Endothelial cell of umbilical vein (primary cell): Measurements from ENCODE around the gene CLDN15. TPM values are rescaled to one million over a fixed set of nuclear protein-coding genes. Genes with fewer than 3 reads are reported as not detected.

Experiments used
- BruUV-seq: library from RNA; stranded (reverse); fragments of 400-500 nt; replicated peaks from 2 replicates; lab custom pipeline; 2021; lab: Mats Ljungman, UMichigan
- CTCF ChIA-PET: fragments of 300-600, 350-600 bp; sonication (Branson Sonifier 250); formaldehyde crosslinking; loops from one replicate; lab custom pipeline; 2021; ENCODE audit warnings: antibody characterized with exemption, inconsistent platforms; lab: Charles Lee
- POLR2A ChIA-PET: fragments of 300-600, 350-600 bp; sonication (Branson Sonifier 250); formaldehyde crosslinking; loops from one replicate; lab custom pipeline; 2021; ENCODE audit warnings: antibody characterized with exemption, inconsistent platforms; lab: Charles Lee
- DNase-seq: peaks from one replicate; pipeline ENCODE4 v3.0.0-alpha.2; 2011; ENCODE audit warnings: low read depth, low spot score
- FAIRE-seq: peaks from 2 replicates; lab custom pipeline; 2011; peaks lifted over from hg19 to GRCh38; lab: Jason Lieb, UNC
- H2AFZ ChIP-seq: 2 replicates; pipeline ENCODE4 v1.6.0; 2012; ENCODE audit warnings: low read depth, low read length, control low read depth, inconsistent platforms
- H3K27ac ChIP-seq: 2 replicates; pipeline ENCODE4 v1.5.1; 2011; ENCODE audit warnings: low read depth, mild to moderate bottlenecking, control low read depth, low read length, moderate library complexity; ENCODE audit not compliant: insufficient read depth
- H3K27me3 ChIP-seq, 2 experiments: 2 replicates each; pipeline versions ENCODE4 v1.6.0 to v1.6.1; 2011; ENCODE audit warnings: low read length in 2 of 2, mixed read lengths in 1 of 2; ENCODE audit not compliant: control insufficient read depth in 2 of 2, insufficient read depth in 2 of 2
- H3K36me3 ChIP-seq, 2 experiments: 2 replicates in 1 of 2; 3 replicates in 1 of 2; pipeline ENCODE4 v1.5.1; 2011; ENCODE audit warnings: low read length in 2 of 2, mild to moderate bottlenecking in 1 of 2, moderate library complexity in 1 of 2; ENCODE audit not compliant: control insufficient read depth in 2 of 2, insufficient read depth in 2 of 2; ENCODE audit errors: extremely low read depth in 1 of 2
- H3K4me1 ChIP-seq: 3 replicates; pipeline ENCODE4 v1.5.1; 2011; ENCODE audit warnings: mild to moderate bottlenecking, low read length; ENCODE audit not compliant: control insufficient read depth, insufficient read depth; ENCODE audit errors: extremely low read depth
- H3K4me2 ChIP-seq: 2 replicates; pipeline ENCODE4 v1.6.1; 2011; ENCODE audit warnings: low read length, control low read depth, mixed read lengths; ENCODE audit not compliant: insufficient read depth
- H3K4me3 ChIP-seq, 3 experiments: fragments of 200-600 bp in 1 of 3; sonication (generic), shearing (Covaris generic) in 1 of 3; replicated peaks in 1 of 3; 2 replicates each; pipeline ENCODE4 v1.5.1; 2011 to 2016; ENCODE audit warnings: control low read depth in 3 of 3, low read length in 3 of 3, mild to moderate bottlenecking in 2 of 3, inconsistent platforms in 1 of 3, low read depth in 1 of 3, moderate library complexity in 1 of 3; ENCODE audit not compliant: insufficient read depth in 1 of 3
- H3K79me2 ChIP-seq: 2 replicates; pipeline ENCODE4 v1.6.0; 2012; ENCODE audit warnings: low read length, inconsistent platforms; ENCODE audit not compliant: control insufficient read depth, insufficient read depth
- H3K9ac ChIP-seq: replicated peaks from 2 replicates; pipeline ENCODE3; 2011; ENCODE audit warnings: low read length, control low read depth; ENCODE audit not compliant: insufficient read depth; ENCODE audit errors: extremely low read depth
- H3K9me1 ChIP-seq: replicated peaks from 3 replicates; pipeline ENCODE4 v1.6.0; 2011; ENCODE audit warnings: mild to moderate bottlenecking, low read length; ENCODE audit not compliant: control insufficient read depth, insufficient read depth; ENCODE audit errors: extremely low read depth
- H3K9me3 ChIP-seq: replicated peaks from 2 replicates; pipeline ENCODE4 v1.5.1; 2012; ENCODE audit warnings: low read length, inconsistent platforms; ENCODE audit not compliant: control insufficient read depth, insufficient read depth
- H4K20me1 ChIP-seq: replicated peaks from 2 replicates; pipeline ENCODE3; 2011; ENCODE audit warnings: mild to moderate bottlenecking, low read length; ENCODE audit not compliant: control insufficient read depth, insufficient read depth; ENCODE audit errors: extremely low read depth
- CTCF ChIP-seq, 2 donors: IDR thresholded peaks; 1 replicate in 1 of 2; 2 replicates in 1 of 2; pipeline ENCODE4 v1.5.1; 2011; ENCODE audit warnings: low read length in 2 of 2, mild to moderate bottlenecking in 2 of 2, moderate library complexity in 2 of 2, control low read depth in 1 of 2, inconsistent platforms in 1 of 2, low read depth in 1 of 2; ENCODE audit not compliant: insufficient read depth in 1 of 2; ENCODE audit errors: extremely low read depth in 1 of 2
- EZH2 ChIP-seq: IDR thresholded peaks from 2 replicates; pipeline ENCODE4 v1.6.1; 2012; ENCODE audit warnings: borderline replicate concordance, low read depth, mild to moderate bottlenecking, moderate library complexity, low read length, inconsistent platforms; ENCODE audit not compliant: severe bottlenecking
- FOS ChIP-seq: IDR thresholded peaks from 2 replicates; pipeline ENCODE4 v1.6.1; 2011; ENCODE audit warnings: mild to moderate bottlenecking, low read length, moderate library complexity, borderline replicate concordance; ENCODE audit not compliant: insufficient read depth
- GATA2 ChIP-seq: IDR thresholded peaks from 2 replicates; pipeline ENCODE4 v1.7.0; 2011; ENCODE audit warnings: low read depth, mild to moderate bottlenecking, moderate library complexity, mixed read lengths, low read length; ENCODE audit not compliant: insufficient read length, insufficient read depth
- JUN ChIP-seq: IDR thresholded peaks from 2 replicates; pipeline ENCODE4 v1.6.1; 2011; ENCODE audit warnings: borderline replicate concordance, low read depth; ENCODE audit not compliant: insufficient read length, insufficient read depth
- MAX ChIP-seq: IDR thresholded peaks from 2 replicates; pipeline ENCODE4 v1.6.1; 2011; ENCODE audit not compliant: insufficient read depth, insufficient read length
- MYC ChIP-seq: IDR thresholded peaks from one replicate; pipeline ENCODE4 v1.6.1; 2011; ENCODE audit warnings: mild to moderate bottlenecking, low read depth, low read length
- POLR2A ChIP-seq: IDR thresholded peaks from 2 replicates; pipeline ENCODE4 v1.6.1; 2012; ENCODE audit warnings: low read depth, mild to moderate bottlenecking, control low read depth, low read length
- POLR2AphosphoS5 ChIP-seq: IDR thresholded peaks from 2 replicates; pipeline ENCODE4 v1.6.1; 2012; ENCODE audit warnings: low read depth, mild to moderate bottlenecking, control low read depth, low read length, moderate library complexity; ENCODE audit not compliant: insufficient read depth
- dilution Hi-C: fragments of 300-500 bp; cut with MboI; formaldehyde crosslinking; loops from one replicate; pipeline ENCODE4 v1.15.0; 2019; ENCODE audit warnings: low sequenced_read_pairs; ENCODE audit not compliant: extremely low pct_ligation_motif_present
- intact Hi-C: fragments of 100-400 bp; cut with micrococcal nuclease; formaldehyde crosslinking; loops from one replicate; pipeline ENCODE4 v1.10.0; 2022
- polyA plus RNA-seq, 4 experiments: library from polyadenylated mRNA; depleted of rRNA in 3 of 4; stranded (reverse) in 3 of 4; unstranded in 1 of 4; fragments of >200 nt; gene quantifications; 2 replicates each; pipeline versions ENCODE4 v1.2.1 to v1.2.3, GENCODE V29; 2011 to 2012; ENCODE audit warnings: missing spikeins in 1 of 4
- total RNA-seq: library from RNA; stranded (reverse); gene quantifications from 2 replicates; pipeline ENCODE4 v1.2.3, GENCODE V29; 2021

The CLDN15 gene
- total and polyA plus RNA-seq, 2 donors (not counting 3 experiments of a cell fraction or from before 2014, with no cell fraction given): 11.3 to 17.7 TPM

- CTCF ChIA-PET: interaction anchor here (1.1 to 3.5 kb wide), 9 partner anchors 8 to 344 kb away, joined by 3 to 23 read pairs (median 6); partner anchors contain the start of genes PLOD3 and ZNHIT1
Observed at GRCh38 chr7:101238226-101239182, 902 bp upstream of the CLDN15 start.

More at GRCh38 chr7:101238226-101239182, 902 bp upstream of the CLDN15 start:
- BruUV-seq: no TSS peak
- H3K4me2 ChIP-seq: no peak overlapping the region
- H3K9ac ChIP-seq: peak overlapping the region; percentile 6
- H3K27ac ChIP-seq: peak overlapping the region; percentile 22
- H3K9me3 ChIP-seq: no peaks in the 10 kb centered on the region
- H3K4me3 ChIP-seq: no peak overlapping the region
- H3K4me1 ChIP-seq: peaks cover 32% of the 10 kb centered on the region
- H3K27me3 ChIP-seq: no peaks in the 10 kb centered on the region
- intact Hi-C loops (loop anchor here (1.0 to 5.0 kb wide), 2 partner anchors 20 to 44 kb away; partner anchors contain the start of gene ZNHIT1), dilution Hi-C loops (no loop called here)
- peaks cover 14% of the 10 kb centered on the region for H3K79me2 ChIP-seq
- no peak overlapping the region for H2AFZ ChIP-seq
- H3K9me1 ChIP-seq: no peaks in the 10 kb centered on the region
- peaks cover 0 to 16% of the 10 kb centered on the region in 2 experiments for H3K36me3 ChIP-seq
- DNase-seq: no peak
- H4K20me1 ChIP-seq: no peaks in the 10 kb centered on the region
- TF ChIP-seq CTCF (IDR thresholded peaks at IDR 0.05; ENCODE audit: extremely low read depth in 1 of 2, insufficient read depth in 1 of 2, low read depth in 1 of 2, low read length in 2 of 2): no peak
- TF ChIP-seq FOS: no peak
- TF ChIP-seq GATA2: no peak
- TF ChIP-seq POLR2A: no peak
- TF ChIP-seq EZH2: no peak
- no peak for TF ChIP-seq MYC
- no peak for TF ChIP-seq POLR2AphosphoS5
- TF ChIP-seq JUN: no peak
- no peak for TF ChIP-seq MAX
- POLR2A ChIA-PET: interaction anchor here (1.1 kb wide), 1 partner anchor 10 kb away, joined by 3 read pairs; no protein-coding TSS in a partner anchor
- peak; percentile 15 for FAIRE-seq
